Effector memory CD8-positive, alpha-beta T cell (primary cell): ENCODE results near the gene LGALS14.

ENCODE experiments used
- ATAC-seq: fragments of 150-1000 bp; cut with Tn5 transposase; replicated peaks from 2 replicates; pipeline ENCODE4 v1.10.0; 2021; ENCODE audit warnings: mild to moderate bottlenecking, moderate library complexity
- DNase-seq, 3 experiments: peaks; one replicate each; pipeline ENCODE4 v3.0.0; 2021
- H3K27ac Mint-ChIP-seq, 2 donors: one replicate each; pipeline ENCODE4 v1.8.0; 2022; ENCODE audit warnings: mild to moderate bottlenecking in 2 of 2, mixed read lengths in 2 of 2, moderate library complexity in 2 of 2
- H3K27me3 Mint-ChIP-seq, 2 donors: one replicate each; pipeline ENCODE4 v1.8.0; 2022; ENCODE audit warnings: mixed read lengths in 2 of 2
- H3K36me3 Mint-ChIP-seq: one replicate; pipeline ENCODE4 v1.8.0; 2022; ENCODE audit warnings: mild to moderate bottlenecking, moderate library complexity, mixed read lengths; ENCODE audit not compliant: insufficient read depth
- H3K4me1 Mint-ChIP-seq, 2 donors: one replicate each; pipeline ENCODE4 v1.8.0; 2022; ENCODE audit warnings: low read depth in 2 of 2, mixed read lengths in 2 of 2
- H3K4me3 Mint-ChIP-seq, 2 donors: one replicate each; pipeline ENCODE4 v1.8.0; 2022; ENCODE audit warnings: mild to moderate bottlenecking in 2 of 2, mixed read lengths in 2 of 2, moderate library complexity in 2 of 2
- H3K9me3 Mint-ChIP-seq, 2 donors: one replicate each; pipeline ENCODE4 v1.8.0; 2022; ENCODE audit warnings: mixed read lengths in 2 of 2

Gene LGALS14

DNA sequence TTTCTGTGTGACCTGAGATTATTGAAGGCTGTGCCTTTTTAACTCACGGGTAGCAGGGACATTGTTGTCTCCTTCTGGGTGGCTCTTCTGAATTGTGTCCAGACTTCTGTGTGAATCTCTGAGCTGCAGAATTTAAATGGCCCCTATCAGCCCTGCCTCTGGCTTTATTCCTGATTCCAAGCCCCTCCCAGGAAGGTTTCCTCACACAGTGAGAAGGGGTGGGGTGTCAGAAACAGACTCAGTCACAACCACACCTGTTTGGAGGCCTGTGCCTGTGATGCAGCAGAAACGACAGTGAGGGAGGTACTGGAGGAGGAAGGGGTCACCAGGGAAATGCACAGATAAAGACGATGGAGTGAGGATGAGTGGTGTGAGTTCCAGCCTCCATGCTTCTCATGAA, 33.6 kb downstream of the LGALS14 start, which contains the start of gene CLC:
CLC (minus strand) TSS at position 139 of the 400 bp plus-strand sequence; CDS start at position 62, 77 bp downstream.
- H3K4me3 Mint-ChIP-seq = no peak within 1 kb of the TSS
- DNase-seq = no peak
- ATAC-seq = no peak
- no peak within 1 kb of the TSS for H3K27ac Mint-ChIP-seq
- H3K9me3 Mint-ChIP-seq = no peaks in the 10 kb centered on the region
- H3K27me3 Mint-ChIP-seq = peaks cover 22 to 25% of the 10 kb centered on the region in 2 donors
- peaks cover 0 to 2% of the 10 kb centered on the region in 2 donors for H3K4me1 Mint-ChIP-seq
- no peaks in the 10 kb centered on the region for H3K36me3 Mint-ChIP-seq

DNA sequence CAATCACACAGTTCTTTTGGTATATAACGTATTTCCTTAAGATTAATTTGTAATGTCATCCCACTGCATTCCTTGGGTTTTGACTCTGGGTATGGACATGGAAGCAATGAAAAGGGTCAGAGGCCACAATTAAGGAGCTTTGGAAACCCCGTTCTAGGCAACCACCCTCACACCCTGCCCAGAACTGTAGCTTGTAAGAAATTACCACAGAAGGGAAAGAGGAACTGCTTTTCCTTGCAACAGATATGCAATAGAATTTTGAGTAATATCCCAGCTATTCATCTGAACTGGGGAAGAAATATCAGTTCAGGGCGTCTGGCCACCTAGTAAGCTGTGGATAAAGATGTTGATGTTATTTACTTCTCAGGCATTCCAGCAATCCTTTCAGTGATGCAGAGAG, 34.5 kb downstream of the LGALS14 start:
- Mint-ChIP-seq H3K4me3 (no peak overlapping the region), H3K36me3 (no peaks in the 10 kb centered on the region), H3K9me3 (no peaks in the 10 kb centered on the region), H3K4me1 (peaks cover 0 to 2% of the 10 kb centered on the region in 2 donors), H3K27me3 (peaks cover 28 to 34% of the 10 kb centered on the region in 2 donors), H3K27ac (no peak overlapping the region)
- ATAC-seq (no peak), DNase-seq (no peak)

DNA sequence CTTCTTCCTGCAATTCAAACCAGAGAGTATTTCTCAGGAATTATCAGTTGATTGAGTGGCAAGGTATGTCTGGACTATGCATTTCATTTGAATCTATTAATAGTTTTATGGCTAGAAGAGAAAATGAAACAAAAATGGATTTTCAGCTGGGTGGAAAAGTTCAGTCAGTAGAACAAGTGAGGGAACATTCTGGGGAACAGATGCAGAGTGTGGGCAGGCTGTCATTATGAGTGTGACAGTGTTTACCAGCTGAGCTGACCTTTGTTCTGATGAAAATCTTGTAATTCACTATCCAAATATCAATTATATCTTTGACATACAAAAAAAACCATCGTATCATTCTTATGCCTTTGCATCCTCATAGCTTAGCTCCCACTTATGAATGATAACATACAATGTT, 36.1 kb downstream of the LGALS14 start:
- Mint-ChIP-seq H3K4me3 (no peak overlapping the region), H3K4me1 (peaks cover 0 to 2% of the 10 kb centered on the region in 2 donors), H3K36me3 (no peaks in the 10 kb centered on the region), H3K27ac (no peak overlapping the region), H3K9me3 (no peaks in the 10 kb centered on the region), H3K27me3 (peaks cover 37 to 40% of the 10 kb centered on the region in 2 donors)
- DNase-seq (no peak), ATAC-seq (no peak)

DNA sequence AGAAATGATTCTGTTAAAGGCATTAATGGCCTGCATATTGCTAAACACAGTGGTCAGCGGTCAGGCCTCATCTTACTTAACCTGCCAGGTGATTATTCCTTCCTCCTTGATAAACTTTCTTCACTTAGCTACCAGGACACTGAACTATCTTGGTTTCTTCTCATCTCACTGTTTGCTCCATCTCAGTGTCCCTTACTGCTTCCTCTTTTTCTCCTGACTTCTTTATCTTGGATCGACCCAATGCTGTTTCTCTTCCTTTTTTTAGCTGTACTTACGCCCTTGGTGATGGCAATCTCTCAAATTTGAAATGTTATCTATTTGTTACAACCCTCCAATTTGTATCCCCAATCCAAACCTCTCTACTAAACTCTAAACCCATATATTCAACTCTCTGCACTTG, 41.4 kb downstream of the LGALS14 start:
- H3K27ac Mint-ChIP-seq = no peak overlapping the region
- no peak for DNase-seq
- no peak for ATAC-seq

DNA sequence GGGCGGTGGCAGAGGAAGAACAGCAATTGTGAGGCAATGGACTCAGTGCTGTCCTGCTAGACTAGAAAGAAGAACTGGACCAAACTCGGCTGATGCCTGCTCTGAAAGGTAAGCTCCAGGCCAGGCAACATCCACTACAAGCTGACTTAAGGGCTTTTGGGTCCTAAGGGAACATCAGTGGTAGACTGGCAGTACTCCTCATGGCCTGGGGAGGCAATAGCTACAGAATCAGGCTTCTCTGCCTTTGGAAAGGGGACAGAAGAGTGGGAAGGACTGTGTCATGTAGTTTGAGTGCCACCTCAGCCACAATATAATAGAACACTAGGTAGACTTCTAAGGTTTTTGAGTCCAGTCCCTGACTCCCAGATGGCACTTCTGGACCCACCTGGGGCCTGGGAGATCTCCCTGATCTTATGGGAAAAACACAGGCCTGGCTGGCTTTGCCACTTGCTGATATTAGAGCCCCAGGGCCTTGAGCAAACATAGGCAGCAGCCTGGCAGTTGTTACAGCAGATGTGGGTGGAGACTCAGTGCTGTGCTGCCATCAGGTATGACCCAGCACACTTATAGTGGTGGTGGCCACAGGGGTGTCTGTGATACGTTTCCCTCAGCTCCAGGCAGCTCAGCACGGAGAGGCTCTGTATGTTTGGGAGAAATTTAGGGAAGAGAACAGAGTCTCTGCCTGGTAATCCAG, 42.7 kb downstream of the LGALS14 start:
- ATAC-seq (no peak), DNase-seq (no peak)
- Mint-ChIP-seq H3K4me1 (no peaks in the 10 kb centered on the region), H3K27ac (no peak overlapping the region), H3K36me3 (no peaks in the 10 kb centered on the region), H3K27me3 (peaks cover 54 to 59% of the 10 kb centered on the region in 2 donors), H3K4me3 (no peak overlapping the region), H3K9me3 (no peaks in the 10 kb centered on the region)

More for the DNA sequence above, 41.4 kb downstream of the LGALS14 start:
- H3K9me3 Mint-ChIP-seq = no peaks in the 10 kb centered on the region
- no peaks in the 10 kb centered on the region for H3K4me1 Mint-ChIP-seq
- H3K4me3 Mint-ChIP-seq = no peak overlapping the region
- H3K36me3 Mint-ChIP-seq = no peaks in the 10 kb centered on the region
- peaks cover 47 to 59% of the 10 kb centered on the region in 2 donors for H3K27me3 Mint-ChIP-seq

DNA sequence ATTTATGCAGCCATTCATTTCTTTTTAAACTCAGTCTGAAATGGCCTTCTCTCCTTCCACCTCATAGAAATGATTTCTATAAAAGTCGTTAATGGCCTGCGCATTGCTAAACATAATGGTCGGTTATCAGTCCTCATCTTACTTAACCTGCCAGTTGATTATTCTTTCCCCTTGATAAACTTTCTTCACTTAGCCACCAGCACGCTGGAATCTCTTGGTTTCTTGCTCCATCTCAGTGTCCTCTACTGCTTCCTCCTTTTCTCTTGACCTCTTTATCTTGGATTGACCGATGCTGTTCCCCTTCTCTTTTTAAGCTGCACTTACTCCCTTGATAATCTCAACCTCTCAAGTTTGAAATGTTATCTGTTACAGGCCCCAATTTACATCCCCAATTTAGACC, 45.7 kb downstream of the LGALS14 start:
- Mint-ChIP-seq H3K27me3 (peaks cover 35 to 39% of the 10 kb centered on the region in 2 donors), H3K4me3 (no peak overlapping the region), H3K27ac (no peak overlapping the region), H3K4me1 (no peaks in the 10 kb centered on the region), H3K36me3 (no peaks in the 10 kb centered on the region), H3K9me3 (no peaks in the 10 kb centered on the region)
- ATAC-seq (no peak), DNase-seq (no peak)

DNA sequence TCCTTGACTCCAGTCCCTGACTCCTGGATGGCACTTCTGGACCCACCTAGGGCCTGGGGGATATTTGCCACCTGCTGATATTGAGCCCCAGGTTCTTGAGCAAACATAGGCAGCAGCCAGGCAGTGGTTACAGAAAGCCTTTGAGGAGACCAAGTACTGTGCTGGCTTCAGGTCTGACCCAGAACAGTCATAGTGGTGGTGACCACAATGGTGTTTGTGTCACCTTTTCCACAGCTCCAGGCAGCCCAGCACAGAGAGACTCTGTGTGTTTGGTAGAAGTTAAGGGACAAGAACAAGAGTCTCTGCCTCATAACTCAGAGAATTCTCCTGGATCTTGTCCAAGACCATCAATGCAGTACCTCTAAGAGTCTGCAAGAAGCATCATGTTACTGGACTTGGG, 48.1 kb downstream of the LGALS14 start:
- Mint-ChIP-seq H3K36me3 (no peaks in the 10 kb centered on the region), H3K9me3 (no peaks in the 10 kb centered on the region), H3K27ac (no peak overlapping the region), H3K4me3 (no peak overlapping the region), H3K27me3 (peaks cover 13 to 15% of the 10 kb centered on the region in 2 donors), H3K4me1 (no peaks in the 10 kb centered on the region)
- DNase-seq (no peak), ATAC-seq (no peak)

DNA sequence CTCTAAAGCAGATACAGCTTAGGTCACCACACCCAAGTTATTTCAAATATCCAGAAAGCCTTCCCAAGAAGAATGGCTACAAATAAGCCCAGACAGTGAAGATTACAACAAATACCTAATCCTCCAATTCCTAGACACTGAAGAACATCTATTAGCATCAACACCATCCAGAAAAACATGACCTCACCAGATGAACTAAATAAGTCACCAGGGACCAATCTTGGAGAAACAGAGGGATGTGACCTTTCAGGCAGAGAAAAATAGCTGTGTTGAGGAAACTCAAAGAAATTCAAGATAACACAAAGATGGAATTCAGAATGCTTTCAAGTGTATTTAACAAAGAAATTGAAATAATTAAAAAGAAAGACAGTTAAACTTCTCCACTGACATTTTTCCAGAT, 48.5 kb downstream of the LGALS14 start:
- no peak overlapping the region for H3K4me3 Mint-ChIP-seq
- peaks cover 11 to 16% of the 10 kb centered on the region in 2 donors for H3K27me3 Mint-ChIP-seq
- H3K27ac Mint-ChIP-seq = no peak overlapping the region
- no peaks in the 10 kb centered on the region for H3K36me3 Mint-ChIP-seq
- DNase-seq = no peak
- no peak for ATAC-seq
- no peaks in the 10 kb centered on the region for H3K9me3 Mint-ChIP-seq
- H3K4me1 Mint-ChIP-seq = no peaks in the 10 kb centered on the region

DNA sequence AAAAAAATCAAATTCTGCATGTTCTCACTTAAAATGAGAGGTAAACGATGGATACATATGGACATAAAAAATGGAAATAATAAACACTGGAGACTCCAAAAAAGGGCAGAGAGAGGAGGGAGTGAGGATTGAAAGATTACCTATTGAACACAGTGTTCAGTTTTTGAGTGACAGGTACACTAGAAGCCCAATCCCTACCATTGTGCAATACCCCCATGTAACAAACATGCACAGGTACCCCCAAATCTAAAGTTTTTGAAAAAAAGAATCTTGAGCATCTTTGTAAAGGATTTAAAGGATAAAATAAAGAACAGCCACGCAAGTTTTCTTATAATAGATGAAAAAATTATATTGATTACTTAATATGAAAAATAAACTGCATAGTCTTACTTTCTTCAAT, 50.3 kb downstream of the LGALS14 start:
- ATAC-seq = no peak
- Mint-ChIP-seq H3K4me1 (no peaks in the 10 kb centered on the region), H3K4me3 (no peak overlapping the region), H3K36me3 (no peaks in the 10 kb centered on the region), H3K27ac (no peak overlapping the region), H3K27me3 (peaks cover 11 to 30% of the 10 kb centered on the region in 2 donors), H3K9me3 (no peaks in the 10 kb centered on the region)
- no peak for DNase-seq

DNA sequence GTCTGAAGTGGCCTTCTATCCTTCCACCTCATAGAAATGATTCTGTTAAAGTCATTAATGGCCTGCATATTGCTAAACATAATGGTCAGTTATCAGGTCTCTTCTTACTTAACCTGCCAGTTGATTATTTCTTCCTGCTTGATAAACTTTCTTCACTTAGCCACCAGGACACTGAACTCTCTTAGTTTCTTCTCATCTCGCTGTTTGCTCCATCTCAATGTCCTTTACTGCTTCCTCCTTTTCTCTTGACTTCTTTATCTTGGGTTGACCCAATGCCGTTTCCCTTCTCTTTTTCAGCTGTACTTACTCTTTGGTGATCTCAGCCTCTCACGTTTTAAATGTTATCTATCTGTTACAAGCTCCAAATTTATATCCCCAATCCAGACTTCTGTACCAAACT, 50.7 kb downstream of the LGALS14 start:
- Mint-ChIP-seq H3K36me3 (no peaks in the 10 kb centered on the region), H3K4me1 (no peaks in the 10 kb centered on the region), H3K4me3 (no peak overlapping the region), H3K27ac (no peak overlapping the region), H3K9me3 (no peaks in the 10 kb centered on the region), H3K27me3 (peaks cover 11 to 32% of the 10 kb centered on the region in 2 donors)
- no peak for ATAC-seq
- no peak for DNase-seq
